ENCODE data around the gene CCR7. TPM values are rescaled to one million over a fixed set of nuclear protein-coding genes. Genes with fewer than 3 reads are reported as not detected.

CCR7 gene
- total RNA-seq, 6 donors from 2014 or later = 0.30 to 2.8 (median 1.4) TPM; not detected in 2

GRCh38 chr17:40535438-40535837 lies 29.8 kb downstream of the CCR7 start:
- WGBS, 2 donors = 72 to 74% methylated on average over 4 of the region's 4 CpGs
- no peak for DNase-seq

GRCh38 chr17:40534371-40535189 lies 30.7 kb downstream of the CCR7 start:
- peaks cover 55 to 79% (median 71%) of the 10 kb centered on the region in 4 donors for H3K4me1 ChIP-seq
- H3K9me3 ChIP-seq = no peaks in the 10 kb centered on the region
- ATAC-seq (ENCODE audit: low FRiP score in 2 of 2) (no peak), DNase-seq (no peak)
- no peaks in the 10 kb centered on the region for H3K27me3 ChIP-seq
- TF ChIP-seq POLR2A (IDR thresholded peaks at IDR 0.05) = peak in 1 of 4 donors; percentile 14
- no peak for TF ChIP-seq POLR2AphosphoS5 (IDR thresholded peaks at IDR 0.05)
- WGBS, 2 donors = 84% methylated on average over 11 of the region's 11 CpGs
- H3K36me3 ChIP-seq = no peaks in the 10 kb centered on the region
- H3K27ac ChIP-seq = peak overlapping the region; percentile 81 to 93 (median 84)
- no peak overlapping the region for H3K4me3 ChIP-seq

More at GRCh38 chr17:40535438-40535837, 29.8 kb downstream of the CCR7 start:
- Histone ChIP-seq H3K36me3 (no peaks in the 10 kb centered on the region), H3K4me3 (no peak overlapping the region), H3K9me3 (no peaks in the 10 kb centered on the region), H3K27ac (peak overlapping the region; percentile 83 to 93 (median 86)), H3K27me3 (no peaks in the 10 kb centered on the region), H3K4me1 (peaks cover 57 to 79% (median 73%) of the 10 kb centered on the region in 4 donors)
- no peak for TF ChIP-seq POLR2A (IDR thresholded peaks at IDR 0.05)
- TF ChIP-seq CTCF (IDR thresholded peaks at IDR 0.05) = no peak
- TF ChIP-seq POLR2AphosphoS5 (IDR thresholded peaks at IDR 0.05) = no peak
- no peak for TF ChIP-seq EP300 (IDR thresholded peaks at IDR 0.05)
- no peak for ATAC-seq (ENCODE audit: low FRiP score in 2 of 2)

- no peaks in the 10 kb centered on the region for H3K36me3 ChIP-seq
- WGBS, 2 donors = 47 to 49% methylated on average over 4 of the region's 4 CpGs
- no peak for DNase-seq
Measured at GRCh38 chr17:40533896-40534295, 31.4 kb downstream of the CCR7 start.

GRCh38 chr17:40532520-40533253 lies 32.6 kb downstream of the CCR7 start:
- no peak for DNase-seq
- peaks cover 36 to 61% (median 54%) of the 10 kb centered on the region in 4 donors for H3K4me1 ChIP-seq
- no peak for TF ChIP-seq POLR2A (IDR thresholded peaks at IDR 0.05)
- no peak for TF ChIP-seq CTCF (IDR thresholded peaks at IDR 0.05)
- peak; percentile 11 to 65 for TF ChIP-seq POLR2AphosphoS5 (IDR thresholded peaks at IDR 0.05)
- peak in 2 of 4 donors; percentile 61 to 65 for TF ChIP-seq EP300 (IDR thresholded peaks at IDR 0.05)
- H3K27ac ChIP-seq = peak overlapping the region; percentile 40 to 85 (median 72)
- no peaks in the 10 kb centered on the region for H3K36me3 ChIP-seq
- no peak for ATAC-seq (ENCODE audit: low FRiP score in 2 of 2)
- no peaks in the 10 kb centered on the region for H3K27me3 ChIP-seq
- 38 to 41% methylated on average over 6 of the region's 6 CpGs for WGBS, 2 donors
- H3K9me3 ChIP-seq = no peaks in the 10 kb centered on the region
- no peak overlapping the region for H3K4me3 ChIP-seq

More at GRCh38 chr17:40533896-40534295, 31.4 kb downstream of the CCR7 start:
- Histone ChIP-seq H3K27ac (peak overlapping the region; percentile 81 to 93 (median 84)), H3K4me1 (peaks cover 48 to 73% (median 66%) of the 10 kb centered on the region in 4 donors), H3K27me3 (no peaks in the 10 kb centered on the region), H3K4me3 (no peak overlapping the region), H3K9me3 (no peaks in the 10 kb centered on the region)
- no peak for ATAC-seq (ENCODE audit: low FRiP score in 2 of 2)
- TF ChIP-seq EP300 (IDR thresholded peaks at IDR 0.05) = peak in 1 of 4 donors; percentile 41
- TF ChIP-seq CTCF (IDR thresholded peaks at IDR 0.05) = no peak
